ENCODE measurements around the gene TFPI.

GRCh38 chr2:187421519-187421918 lies 132.7 kb downstream of the TFPI start:
- TF ChIP-seq CTCF (IDR thresholded peaks at IDR 0.05) (no peak), POLR2AphosphoS5 (IDR thresholded peaks at IDR 0.05) (no peak), POLR2A (IDR thresholded peaks at IDR 0.05) (no peak)

All from transverse colon (tissue), 4 donors.